SK-N-SH (cell line): Measurements from ENCODE around the gene SH3PXD2B. TPM values are rescaled to one million over a fixed set of nuclear protein-coding genes. Genes with fewer than 3 reads are reported as not detected.

Experiments used
- CTCF ChIA-PET: fragments of 300-600, 350-600 bp; formaldehyde crosslinking; extraction: SDS; loops from one replicate; lab custom pipeline; 2021; lab: Yijun Ruan, JAX
- POLR2A ChIA-PET: fragments of 350-600 bp; sonication (Branson Sonifier 250); formaldehyde crosslinking; extraction: SDS; loops from one replicate; lab custom pipeline; 2020; ENCODE audit warnings: antibody characterized with exemption, inconsistent platforms; lab: Yijun Ruan, JAX
- DNase-seq: peaks from one replicate; pipeline ENCODE4 v3.0.0; 2012
- H2AFZ ChIP-seq: fragments of 200-600 bp; sonication (generic); 2 replicates; pipeline ENCODE4 v1.8.1; 2016; ENCODE audit warnings: antibody characterized with exemption, mild to moderate bottlenecking, low read depth
- H3F3A ChIP-seq: fragments of 200-600 bp; sonication (generic); replicated peaks from 2 replicates; pipeline ENCODE3; 2016; ENCODE audit warnings: antibody characterized with exemption, mild to moderate bottlenecking; ENCODE audit not compliant: insufficient read depth
- H3K27ac ChIP-seq, 2 experiments: fragments of 200-500 bp in 1 of 2; fragments of 200-600 bp in 1 of 2; sonication (Bioruptor generic) in 1 of 2; sonication (generic), shearing (Covaris generic) in 1 of 2; 2 replicates each; pipeline versions ENCODE4 v1.5.1 to v1.6.1; 2014 to 2016; ENCODE audit warnings: low read depth in 2 of 2, inconsistent platforms in 1 of 2, low read length in 1 of 2, mild to moderate bottlenecking in 1 of 2, mixed read lengths in 1 of 2
- H3K27me3 ChIP-seq: fragments of 200-600 bp; sonication (generic), shearing (Covaris generic); 2 replicates; pipeline ENCODE4 v1.6.1; 2016; ENCODE audit warnings: mixed run types; ENCODE audit not compliant: insufficient read depth
- H3K36me3 ChIP-seq, 2 experiments: fragments of 200-500 bp in 1 of 2; fragments of 200-600 bp in 1 of 2; sonication (Bioruptor generic) in 1 of 2; sonication (generic) in 1 of 2; replicated peaks in 1 of 2; 2 replicates each; pipeline versions ENCODE3 to v1.5.1; 2014 to 2016; ENCODE audit warnings: low read length in 1 of 2, mild to moderate bottlenecking in 1 of 2; ENCODE audit not compliant: insufficient read depth in 2 of 2, control insufficient read depth in 1 of 2
- H3K4me1 ChIP-seq, 2 experiments: fragments of 200-500 bp in 1 of 2; fragments of 200-600 bp in 1 of 2; sonication (Bioruptor generic) in 1 of 2; sonication (generic), shearing (Covaris generic) in 1 of 2; 2 replicates each; pipeline versions ENCODE4 v1.5.1 to v1.6.1; 2014 to 2016; ENCODE audit warnings: low read depth in 1 of 2, low read length in 1 of 2, mixed run types in 1 of 2; ENCODE audit not compliant: insufficient read depth in 2 of 2, control insufficient read depth in 1 of 2
- H3K4me2 ChIP-seq: fragments of 200-600 bp; sonication (generic), shearing (Covaris generic); 2 replicates; pipeline ENCODE4 v1.6.1; 2017; ENCODE audit warnings: mixed run types
- H3K4me3 ChIP-seq, 2 experiments: fragments of 200-500 bp in 1 of 2; fragments of 200-600 bp in 1 of 2; sonication (Bioruptor generic) in 1 of 2; sonication (generic), shearing (Covaris generic) in 1 of 2; 2 replicates each; pipeline versions ENCODE4 v1.5.1 to v1.8.1; 2014 to 2016; ENCODE audit warnings: low read depth in 2 of 2, inconsistent platforms in 1 of 2, low read length in 1 of 2, mild to moderate bottlenecking in 1 of 2, mixed read lengths in 1 of 2, moderate library complexity in 1 of 2
- H3K79me2 ChIP-seq: fragments of 200-600 bp; sonication (generic); 2 replicates; pipeline ENCODE4 v1.8.1; 2017; ENCODE audit warnings: mild to moderate bottlenecking; ENCODE audit not compliant: insufficient read depth
- H3K9ac ChIP-seq: fragments of 200-600 bp; sonication (generic); 2 replicates; pipeline ENCODE4 v1.6.1; 2017; ENCODE audit warnings: mixed run types
- H3K9me2 ChIP-seq: fragments of 200-600 bp; sonication (generic); 2 replicates; pipeline ENCODE4 v1.6.1; 2017; ENCODE audit warnings: mixed run types
- H3K9me3 ChIP-seq: fragments of 200-600 bp; sonication (generic); 2 replicates; pipeline ENCODE4 v1.6.1; 2017; ENCODE audit warnings: mixed run types, mild to moderate bottlenecking, moderate library complexity
- H4K20me1 ChIP-seq: fragments of 200-600 bp; sonication (generic); 2 replicates; pipeline ENCODE4 v1.6.1; 2017; ENCODE audit warnings: mild to moderate bottlenecking, mixed run types; ENCODE audit not compliant: insufficient read depth
- CTCF ChIP-seq: fragments of 200-600 bp; sonication (generic); IDR thresholded peaks from 2 replicates; pipeline ENCODE4 v1.6.1; 2017; ENCODE audit warnings: antibody characterized with exemption, mild to moderate bottlenecking, moderate library complexity
- ELF1 ChIP-seq: IDR thresholded peaks from 2 replicates; pipeline ENCODE4 v1.4.0; 2012
- FOSL2 ChIP-seq: IDR thresholded peaks from 2 replicates; pipeline ENCODE4 v1.4.0; 2012; ENCODE audit warnings: low read depth, mild to moderate bottlenecking, moderate library complexity, borderline replicate concordance
- FOXJ3 ChIP-seq: sonication (generic); formaldehyde crosslinking; IDR thresholded peaks from 2 replicates; pipeline ENCODE4 v1.5.1; 2020; ENCODE audit warnings: mild to moderate bottlenecking, missing genetic modification reagents
- GABPA ChIP-seq: IDR thresholded peaks from 2 replicates; pipeline ENCODE4 v1.4.0; 2012; ENCODE audit warnings: low read depth, mild to moderate bottlenecking
- GATA2 ChIP-seq: sonication (generic); formaldehyde crosslinking; IDR thresholded peaks from 2 replicates; pipeline ENCODE4 v1.5.0; 2020; ENCODE audit warnings: mild to moderate bottlenecking, missing genetic modification reagents
- JUND ChIP-seq: IDR thresholded peaks from 2 replicates; pipeline ENCODE4 v1.4.0; 2012
- MEF2A ChIP-seq: IDR thresholded peaks from 2 replicates; pipeline ENCODE4 v1.4.0; 2012; ENCODE audit warnings: low read depth, borderline replicate concordance
- NFIC ChIP-seq: IDR thresholded peaks from 2 replicates; pipeline ENCODE4 v1.4.0; 2012; ENCODE audit warnings: borderline replicate concordance
- NRF1 ChIP-seq: IDR thresholded peaks from 2 replicates; pipeline ENCODE4 v1.6.1; 2012; ENCODE audit warnings: low read depth, mild to moderate bottlenecking, low read length
- PBX3 ChIP-seq: IDR thresholded peaks from 2 replicates; pipeline ENCODE4; 2012
- POLR2AphosphoS5 ChIP-seq: IDR thresholded peaks from 2 replicates; pipeline ENCODE4 v1.6.1; 2012; ENCODE audit warnings: low read depth, low read length
- RAD21 ChIP-seq: IDR thresholded peaks from 2 replicates; pipeline ENCODE4 v1.6.1; 2012; ENCODE audit warnings: mild to moderate bottlenecking, low read length
- RCOR1 ChIP-seq: fragments of 150-350 bp; IDR thresholded peaks from 2 replicates; pipeline ENCODE4 v1.6.1; 2017; ENCODE audit warnings: antibody characterized with exemption, low read length
- RFX5 ChIP-seq: IDR thresholded peaks from 2 replicates; pipeline ENCODE4 v1.6.1; 2012; ENCODE audit warnings: mild to moderate bottlenecking, improper control_type of control experiment, low read length
- SIN3A ChIP-seq: IDR thresholded peaks from 2 replicates; pipeline ENCODE4 v1.6.1; 2012; ENCODE audit warnings: low read depth, mild to moderate bottlenecking, low read length, moderate library complexity, borderline replicate concordance
- TAF1 ChIP-seq: IDR thresholded peaks from 2 replicates; pipeline ENCODE4 v1.6.1; 2012; ENCODE audit warnings: low read depth, mild to moderate bottlenecking, low read length, moderate library complexity, borderline replicate concordance
- TCF12 ChIP-seq: IDR thresholded peaks from 2 replicates; pipeline ENCODE4 v1.4.0; 2012
- TEAD4 ChIP-seq: IDR thresholded peaks from 2 replicates; pipeline ENCODE4 v1.4.0; 2012; ENCODE audit warnings: mild to moderate bottlenecking, borderline replicate concordance; ENCODE audit not compliant: insufficient read depth
- USF1 ChIP-seq: IDR thresholded peaks from 2 replicates; pipeline ENCODE4 v1.4.0; 2012; ENCODE audit warnings: low read depth, borderline replicate concordance
- WGBS: methylation state at CpG from one replicate; pipeline ENCODE4 v1.1.6; 2017; ENCODE audit warnings: low lambda C conversion rate; 5-methylcytosine and 5-hydroxymethylcytosine counted together
- polyA plus RNA-seq, 3 experiments: library from polyadenylated mRNA; depleted of rRNA; stranded (reverse); fragments of >200 nt; gene quantifications; 2 replicates each; pipeline ENCODE4 v1.2.3, GENCODE V29; 2012

Gene SH3PXD2B
- polyA plus RNA-seq, 1 of the 3 experiments (the other 2 are of a cell fraction): 15.0 TPM

- Histone ChIP-seq H3K4me2 (no peak overlapping the region), H2AFZ (no peak overlapping the region), H3K79me2 (no peaks in the 10 kb centered on the region), H3K9me3 (no peaks in the 10 kb centered on the region), H3K36me3 (no peaks in the 10 kb centered on the region), H3K9ac (no peak overlapping the region), H3F3A (no peaks in the 10 kb centered on the region), H3K4me1 (peaks cover 0 to under 1% of the 10 kb centered on the region in 2 experiments; a peak in 1 of 4 replicates), H3K4me3 (no peak overlapping the region), H3K27me3 (peaks cover 4% of the 10 kb centered on the region; the same call in 1 of the 2 replicates), H3K27ac (no peak overlapping the region), H3K9me2 (no peaks in the 10 kb centered on the region), H4K20me1 (no peaks in the 10 kb centered on the region)
- DNase-seq: no peak
- 85% methylated on average over 8 of the region's 8 CpGs for WGBS
- ChIA-PET CTCF (interaction anchor here (1.0 kb wide), 1 partner anchor 33 kb away, joined by 3 read pairs; no protein-coding TSS in a partner anchor), POLR2A (no interaction called here)
- TF ChIP-seq CTCF (no peak), TAF1 (no peak), GABPA (no peak), RFX5 (no peak), TEAD4 (no peak), RCOR1 (no peak), NFIC (no peak), PBX3 (no peak), USF1 (no peak), ELF1 (no peak), FOSL2 (no peak), RAD21 (no peak), MEF2A (no peak), POLR2AphosphoS5 (no peak), NRF1 (no peak), JUND (no peak), GATA2 (no peak), FOXJ3 (CRISPR knock-in tag) (no peak), TCF12 (no peak), SIN3A (no peak)
- TF ChIP-seq, all 33 proteins: peak for 0
Measured at GRCh38 chr5:172502410-172502809, 48.1 kb upstream of the SH3PXD2B start.
